ENCODE data around the gene ADARB2. TPM values are rescaled to one million over a fixed set of nuclear protein-coding genes. Genes with fewer than 3 reads are reported as not detected.

ADARB2 gene
- total and polyA plus RNA-seq, 8 donors: 0.34 to 24.7 (median 3.2) TPM

- no peak for TF ChIP-seq CTCF (IDR thresholded peaks at IDR 0.05)
- Histone ChIP-seq H3K9me3 (no peaks in the 10 kb centered on the region), H3K27ac (no peak overlapping the region), H3K36me3 (no peaks in the 10 kb centered on the region), H3K27me3 (no peaks in the 10 kb centered on the region), H3K4me1 (no peaks in the 10 kb centered on the region), H3K4me3 (no peak overlapping the region)
- FAIRE-seq (no peak), DNase-seq (peak in 1 of 6 donors; percentile 44), ATAC-seq (no peak)
- intact Hi-C loops (cut with DNase I): no loop called here
- WGBS, 2 donors: 77 to 90% methylated on average over 16 of the region's 16 CpGs
Measured at GRCh38 chr10:1178506-1178905, 558.8 kb downstream of the ADARB2 start.

GRCh38 chr10:1177936-1178335 is 559.4 kb downstream of the ADARB2 start:
- Histone ChIP-seq H3K4me1 (no peaks in the 10 kb centered on the region), H3K36me3 (no peaks in the 10 kb centered on the region), H3K4me3 (no peak overlapping the region), H3K27ac (no peak overlapping the region), H3K9me3 (no peaks in the 10 kb centered on the region), H3K27me3 (no peaks in the 10 kb centered on the region)
- no peak for DNase-seq
- TF ChIP-seq CTCF (IDR thresholded peaks at IDR 0.05): no peak
- FAIRE-seq: no peak
- no peak for ATAC-seq
- 79 to 83% methylated on average over 9 of the region's 9 CpGs for WGBS, 2 donors
- intact Hi-C loops (cut with DNase I): no loop called here

DNA sequence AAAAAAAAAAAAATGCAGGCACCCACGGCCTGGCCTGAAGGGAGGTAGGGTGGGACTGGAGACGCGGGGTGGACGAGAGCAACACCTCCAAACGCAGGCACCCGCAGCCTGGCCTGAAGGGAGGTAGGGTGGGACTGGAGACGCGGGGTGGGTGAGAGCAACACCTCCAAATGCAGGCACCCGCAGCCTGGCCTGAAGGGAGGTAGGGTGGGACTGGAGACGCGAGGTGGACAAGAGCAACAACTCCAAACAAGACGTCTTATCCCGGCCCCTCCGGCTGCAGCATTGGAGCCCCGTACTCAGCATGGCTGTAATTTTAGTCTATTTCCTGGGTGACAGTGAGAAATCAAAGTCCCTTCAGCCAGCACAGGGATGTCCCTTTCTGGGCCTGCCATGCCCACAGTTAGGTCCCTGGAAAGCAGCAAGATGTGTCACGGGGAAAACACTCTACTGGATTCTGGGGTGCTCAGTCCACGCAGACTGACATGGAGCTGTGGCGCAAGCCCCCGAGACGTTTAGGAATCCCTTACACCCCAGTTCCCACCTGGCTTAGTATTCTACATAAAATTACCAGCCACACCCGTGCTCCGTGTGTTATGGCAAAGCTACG is 561.3 kb downstream of the ADARB2 start:
- peak in 1 of 6 donors; percentile 13 for DNase-seq
- H3K4me1 ChIP-seq: no peaks in the 10 kb centered on the region
- H3K27me3 ChIP-seq: no peaks in the 10 kb centered on the region
- no peak overlapping the region for H3K4me3 ChIP-seq
- no peak for ATAC-seq
- H3K27ac ChIP-seq: no peak overlapping the region
- H3K36me3 ChIP-seq: no peaks in the 10 kb centered on the region
- H3K9me3 ChIP-seq: no peaks in the 10 kb centered on the region
- intact Hi-C loops (cut with DNase I): no loop called here
- WGBS, 2 donors: 77 to 87% methylated on average over 23 of the region's 23 CpGs
- no peak for FAIRE-seq
- no peak for TF ChIP-seq CTCF (IDR thresholded peaks at IDR 0.05)

DNA sequence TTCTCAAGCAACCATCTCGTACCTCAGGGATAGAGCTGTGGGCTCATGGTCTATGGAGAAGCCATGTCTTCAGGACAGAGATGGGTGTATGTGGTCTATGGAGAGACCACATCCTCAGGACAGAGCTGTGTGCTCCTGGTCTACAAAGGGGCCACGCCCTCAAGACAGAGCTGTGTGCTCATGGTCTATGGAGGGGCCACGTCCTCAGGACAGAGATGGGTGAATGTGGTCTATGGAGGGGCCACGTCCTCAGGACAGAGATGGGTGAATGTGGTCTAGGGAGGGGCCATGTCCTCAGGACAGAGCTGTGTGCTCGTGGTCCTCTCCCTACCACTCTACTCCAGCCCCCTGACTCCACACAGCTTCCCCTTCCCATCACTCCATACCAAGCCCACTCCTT is 563.3 kb downstream of the ADARB2 start:
- H3K4me1 ChIP-seq: no peaks in the 10 kb centered on the region
- no peaks in the 10 kb centered on the region for H3K36me3 ChIP-seq
- H3K27me3 ChIP-seq: no peaks in the 10 kb centered on the region
- TF ChIP-seq CTCF (IDR thresholded peaks at IDR 0.05): no peak
- H3K9me3 ChIP-seq: no peaks in the 10 kb centered on the region
- FAIRE-seq (no peak), DNase-seq (peak in 1 of 6 donors; percentile 21), ATAC-seq (no peak)
- no peak overlapping the region for H3K27ac ChIP-seq
- H3K4me3 ChIP-seq: no peak overlapping the region
- WGBS, 2 donors: 59 to 89% methylated on average over 5 of the region's 5 CpGs
- intact Hi-C loops (cut with DNase I): no loop called here

- no peak overlapping the region for H3K27ac ChIP-seq
- no peaks in the 10 kb centered on the region for H3K4me1 ChIP-seq
- H3K4me3 ChIP-seq: no peak overlapping the region
- intact Hi-C loops (cut with DNase I): no loop called here
- ATAC-seq: no peak
- FAIRE-seq: no peak
- no peak for TF ChIP-seq CTCF (IDR thresholded peaks at IDR 0.05)
- H3K36me3 ChIP-seq: no peaks in the 10 kb centered on the region
- no peaks in the 10 kb centered on the region for H3K27me3 ChIP-seq
- DNase-seq: peak in 1 of 6 donors; percentile 41
- no peaks in the 10 kb centered on the region for H3K9me3 ChIP-seq
- 77 to 83% methylated on average over 26 to 27 of the region's 27 CpGs for WGBS, 2 donors
Measured at GRCh38 chr10:1173091-1173490, 564.2 kb downstream of the ADARB2 start.
